ENCODE measurements around the gene MLPH.

The MLPH gene

GRCh38 chr2:237486819-237487448, at the start of gene MLPH:
Gene MLPH, plus strand, starts transcription at chr2:237487251. Its CDS starts 6,176 bp downstream, at chr2:237493427.
- peak; percentile 63 for DNase-seq (ENCODE audit: low spot score)
- ChIA-PET POLR2A (ENCODE audit: low non-redundant PET) (interaction anchor here (1.3 kb wide), 1 partner anchor 12 kb away, joined by 5 read pairs; no protein-coding TSS in a partner anchor), CTCF (interaction anchor here (0.7 to 1.0 kb wide), 2 partner anchors 91 to 366 kb away, joined by 3 to 4 read pairs; no protein-coding TSS in a partner anchor)
- no peak for TF ChIP-seq CTCF (conservative IDR thresholded peaks at IDR 0.05; ENCODE audit: low read depth)
- peak within 1 kb of the TSS; percentile 74 for H3K27ac ChIP-seq

- ChIA-PET POLR2A (ENCODE audit: low non-redundant PET) (no interaction called here), CTCF (interaction anchor here (0.7 kb wide), 1 partner anchor 67 kb away, joined by 3 read pairs; no protein-coding TSS in a partner anchor)
- no peak for TF ChIP-seq CTCF (conservative IDR thresholded peaks at IDR 0.05; ENCODE audit: low read depth)
- no peak overlapping the region for H3K27ac ChIP-seq
- DNase-seq (ENCODE audit: low spot score) = no peak
Measured at GRCh38 chr2:237437566-237437965, 49.5 kb upstream of the MLPH start.

- H3K27ac ChIP-seq = no peak overlapping the region
- POLR2A ChIA-PET (ENCODE audit: low non-redundant PET) = no interaction called here
- DNase-seq (ENCODE audit: low spot score) = no peak
- no peak for TF ChIP-seq CTCF (conservative IDR thresholded peaks at IDR 0.05; ENCODE audit: low read depth)
- CTCF ChIA-PET = interaction anchor here (0.7 kb wide), 1 partner anchor 68 kb away, joined by 3 read pairs; no protein-coding TSS in a partner anchor
Measured at GRCh38 chr2:237438080-237438940, 48.7 kb upstream of the MLPH start.

GRCh38 chr2:237440819-237441281, 46.2 kb upstream of the MLPH start:
- no peak for TF ChIP-seq CTCF (conservative IDR thresholded peaks at IDR 0.05; ENCODE audit: low read depth)
- CTCF ChIA-PET = interaction anchor here (0.7 kb wide), 1 partner anchor 10 kb away, joined by 3 read pairs; no protein-coding TSS in a partner anchor
- no peak overlapping the region for H3K27ac ChIP-seq
- DNase-seq (ENCODE audit: low spot score) = no peak
- POLR2A ChIA-PET (ENCODE audit: low non-redundant PET) = no interaction called here

GRCh38 chr2:237441605-237442274, 45.3 kb upstream of the MLPH start:
- TF ChIP-seq CTCF (conservative IDR thresholded peaks at IDR 0.05; ENCODE audit: low read depth) = no peak
- DNase-seq (ENCODE audit: low spot score) = no peak
- ChIA-PET POLR2A (ENCODE audit: low non-redundant PET) (no interaction called here), CTCF (interaction anchor here (1.1 kb wide), 1 partner anchor 333 kb away, joined by 3 read pairs; no protein-coding TSS in a partner anchor)
- no peak overlapping the region for H3K27ac ChIP-seq

- TF ChIP-seq CTCF (conservative IDR thresholded peaks at IDR 0.05; ENCODE audit: low read depth) = no peak
- no peak for DNase-seq (ENCODE audit: low spot score)
- no peak overlapping the region for H3K27ac ChIP-seq
- POLR2A ChIA-PET (ENCODE audit: low non-redundant PET) = no interaction called here
- CTCF ChIA-PET = interaction anchor here (0.6 kb wide), 1 partner anchor 1197 kb away, joined by 3 read pairs; no protein-coding TSS in a partner anchor
Measured at GRCh38 chr2:237444071-237444470, 43.0 kb upstream of the MLPH start.

Measured in RWPE1 (cell line).